Neural cell (in vitro differentiated cells): Measurements from ENCODE around the gene AHCYL1. TPM values are rescaled to one million over a fixed set of nuclear protein-coding genes. Genes with fewer than 3 reads are reported as not detected.

Experiments used
- H2AFZ ChIP-seq: fragments of 200-600, 300-800 bp; sonication (generic), shearing (Covaris generic); 2 replicates; pipeline ENCODE4 v1.6.0; 2014; ENCODE audit warnings: low read depth, mild to moderate bottlenecking, antibody characterized with exemption, low read length, moderate library complexity
- H3F3A ChIP-seq: fragments of 200-600 bp; shearing (Covaris generic); 2 replicates; pipeline ENCODE4 v1.6.1; 2016; ENCODE audit warnings: mild to moderate bottlenecking, moderate library complexity, mixed read lengths, antibody characterized with exemption, low read length; ENCODE audit not compliant: insufficient read depth, poor library complexity, severe bottlenecking
- H3K27ac ChIP-seq: fragments of 200-600, 300-800 bp; sonication (generic), shearing (Covaris generic); 2 replicates; pipeline ENCODE4 v1.5.1; 2014; ENCODE audit warnings: mild to moderate bottlenecking, low read length, moderate library complexity
- H3K27me3 ChIP-seq: fragments of 300-800, 200-600 bp; sonication (generic), shearing (Covaris generic); 2 replicates; pipeline ENCODE4 v1.6.0; 2014; ENCODE audit warnings: mild to moderate bottlenecking, low read depth, low read length, moderate library complexity; ENCODE audit not compliant: insufficient read depth
- H3K36me3 ChIP-seq: fragments of 300-800, 200-600 bp; sonication (generic), shearing (Covaris generic); 2 replicates; pipeline ENCODE4 v1.5.1; 2014; ENCODE audit warnings: mild to moderate bottlenecking, antibody characterized with exemption, low read length, moderate library complexity; ENCODE audit not compliant: insufficient read depth
- H3K4me2 ChIP-seq: fragments of 300-800, 200-600 bp; sonication (generic), shearing (Covaris generic); 2 replicates; pipeline ENCODE4 v1.6.0; 2014; ENCODE audit warnings: mild to moderate bottlenecking, low read length
- H3K4me3 ChIP-seq: fragments of 300-800, 200-600 bp; sonication (generic), shearing (Covaris generic); 2 replicates; pipeline ENCODE4 v1.5.1; 2014; ENCODE audit warnings: mild to moderate bottlenecking, low read length, moderate library complexity
- H3K79me2 ChIP-seq: fragments of 200-600 bp; shearing (Covaris generic); replicated peaks from 2 replicates; pipeline ENCODE4 v1.6.0; 2014; ENCODE audit warnings: mild to moderate bottlenecking, low read length, moderate library complexity; ENCODE audit not compliant: insufficient read depth
- H3K9ac ChIP-seq: fragments of 300-800, 200-600 bp; sonication (generic), shearing (Covaris generic); 2 replicates; pipeline ENCODE4 v1.6.1; 2016; ENCODE audit warnings: mild to moderate bottlenecking, low read length, mixed read lengths
- H3K9me2 ChIP-seq: fragments of 200-600 bp; shearing (Covaris generic); 2 replicates; pipeline ENCODE4 v1.6.1; 2016; ENCODE audit warnings: mild to moderate bottlenecking, low read length, mixed read lengths; ENCODE audit not compliant: insufficient read depth
- H3K9me3 ChIP-seq: fragments of 200-600, 300-800 bp; sonication (generic), shearing (Covaris generic); 2 replicates; pipeline ENCODE4 v1.6.1; 2016; ENCODE audit warnings: mild to moderate bottlenecking, mixed run types, low read length, moderate library complexity, mixed read lengths
- H4K20me1 ChIP-seq: fragments of 200-600 bp; shearing (Covaris generic); 2 replicates; pipeline ENCODE4 v1.6.1; 2016; ENCODE audit warnings: mild to moderate bottlenecking, mixed run types; ENCODE audit not compliant: insufficient read depth
- CTCF ChIP-seq: fragments of 450-650 bp; IDR thresholded peaks from 2 replicates; pipeline ENCODE4 v1.5.1; 2014; ENCODE audit warnings: antibody characterized with exemption, mild to moderate bottlenecking, moderate library complexity; ENCODE audit not compliant: poor library complexity, severe bottlenecking
- EP300 ChIP-seq: fragments of 450-650 bp; conservative IDR thresholded peaks from 2 replicates; pipeline ENCODE4 v1.6.1; 2014; ENCODE audit warnings: antibody characterized with exemption, mild to moderate bottlenecking, moderate library complexity; ENCODE audit not compliant: poor library complexity, severe bottlenecking
- EZH2 ChIP-seq: fragments of 200-600, 300-800 bp; shearing (Covaris generic), sonication (generic); IDR thresholded peaks from 2 replicates; pipeline ENCODE4 v1.6.1; 2014; ENCODE audit warnings: antibody characterized with exemption, low read length, borderline replicate concordance, mild to moderate bottlenecking; ENCODE audit not compliant: insufficient read depth, poor library complexity, severe bottlenecking
- MXI1 ChIP-seq: fragments of 450-650 bp; conservative IDR thresholded peaks from 2 replicates; pipeline ENCODE4 v1.6.1; 2014; ENCODE audit warnings: antibody characterized with exemption, mild to moderate bottlenecking; ENCODE audit not compliant: poor library complexity, severe bottlenecking
- POLR2AphosphoS5 ChIP-seq: IDR thresholded peaks from 2 replicates; pipeline ENCODE4 v1.6.1; 2012
- RAD21 ChIP-seq: fragments of 450-650 bp; conservative IDR thresholded peaks from 2 replicates; pipeline ENCODE4 v1.6.1; 2014; ENCODE audit warnings: antibody characterized with exemption, mild to moderate bottlenecking, moderate library complexity
- REST ChIP-seq: IDR thresholded peaks from 2 replicates; pipeline ENCODE4 v1.6.1; 2012; ENCODE audit warnings: borderline replicate concordance
- SMC3 ChIP-seq: fragments of 450-650 bp; conservative IDR thresholded peaks from 2 replicates; pipeline ENCODE4 v1.6.1; 2014; ENCODE audit warnings: antibody characterized with exemption, mild to moderate bottlenecking, moderate library complexity; ENCODE audit not compliant: poor library complexity
- TAF1 ChIP-seq: IDR thresholded peaks from 2 replicates; pipeline ENCODE4 v1.6.1; 2012; ENCODE audit warnings: low read depth
- polyA plus RNA-seq: library from polyadenylated mRNA; depleted of rRNA; stranded (reverse); fragments of >200 nt; gene quantifications from 2 replicates; pipeline ENCODE4 v1.2.3, GENCODE V29; 2014

The AHCYL1 gene
- polyA plus RNA-seq, 1 donor from 2014 or later: 48.7 TPM

GRCh38 chr1:109994654-109995053 lies 10.1 kb downstream of the AHCYL1 start:
- Histone ChIP-seq H3K9me2 (no peaks in the 10 kb centered on the region), H3K27ac (no peak overlapping the region), H3K9me3 (no peaks in the 10 kb centered on the region), H3K27me3 (no peaks in the 10 kb centered on the region), H3K9ac (no peak overlapping the region), H3K79me2 (peaks cover 45% of the 10 kb centered on the region), H3F3A (no peaks in the 10 kb centered on the region), H2AFZ (no peak overlapping the region), H3K36me3 (no peaks in the 10 kb centered on the region), H3K4me2 (no peak overlapping the region), H3K4me3 (no peak overlapping the region), H4K20me1 (no peaks in the 10 kb centered on the region)
- no peak for TF ChIP-seq CTCF
- no peak for TF ChIP-seq SMC3
- no peak for TF ChIP-seq TAF1
- TF ChIP-seq RAD21: no peak
- no peak for TF ChIP-seq MXI1
- TF ChIP-seq REST: no peak
- TF ChIP-seq EP300: no peak

- no peaks in the 10 kb centered on the region for H4K20me1 ChIP-seq
- peaks cover 38% of the 10 kb centered on the region for H3K79me2 ChIP-seq
- H3K4me3 ChIP-seq: no peak overlapping the region
- H2AFZ ChIP-seq: no peak overlapping the region
- H3K36me3 ChIP-seq: no peaks in the 10 kb centered on the region
- no peak overlapping the region for H3K9ac ChIP-seq
- H3K27me3 ChIP-seq: no peaks in the 10 kb centered on the region
- H3K27ac ChIP-seq: no peak overlapping the region
- H3K9me2 ChIP-seq: no peaks in the 10 kb centered on the region
- no peak for TF ChIP-seq SMC3
- no peak for TF ChIP-seq EZH2
- no peak for TF ChIP-seq CTCF
- no peak for TF ChIP-seq POLR2AphosphoS5
- TF ChIP-seq REST: no peak
- no peak for TF ChIP-seq EP300
- no peak for TF ChIP-seq RAD21
- TF ChIP-seq TAF1: no peak
- no peak for TF ChIP-seq MXI1
- H3K4me2 ChIP-seq: no peak overlapping the region
- no peaks in the 10 kb centered on the region for H3K9me3 ChIP-seq
- H3F3A ChIP-seq: no peaks in the 10 kb centered on the region
These were observed 11.0 kb downstream of the AHCYL1 start for GRCh38 chr1:109995536-109995935.
